Stimulated activated naive CD4-positive, alpha-beta T cell (primary cell): ENCODE data around the gene FKBP6.
"Not testable (repeated sequence)": the region's sequence is repeated elsewhere in the genome, so short reads cannot be mapped to it uniquely, and the experiment has no call there.

ENCODE experiments used
- DNase-seq, 6 experiments: peaks; one replicate each; lab custom pipeline; 2025; lab: John Stamatoyannopoulos, UW

Gene FKBP6, protein sequence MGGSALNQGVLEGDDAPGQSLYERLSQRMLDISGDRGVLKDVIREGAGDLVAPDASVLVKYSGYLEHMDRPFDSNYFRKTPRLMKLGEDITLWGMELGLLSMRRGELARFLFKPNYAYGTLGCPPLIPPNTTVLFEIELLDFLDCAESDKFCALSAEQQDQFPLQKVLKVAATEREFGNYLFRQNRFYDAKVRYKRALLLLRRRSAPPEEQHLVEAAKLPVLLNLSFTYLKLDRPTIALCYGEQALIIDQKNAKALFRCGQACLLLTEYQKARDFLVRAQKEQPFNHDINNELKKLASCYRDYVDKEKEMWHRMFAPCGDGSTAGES

DNA sequence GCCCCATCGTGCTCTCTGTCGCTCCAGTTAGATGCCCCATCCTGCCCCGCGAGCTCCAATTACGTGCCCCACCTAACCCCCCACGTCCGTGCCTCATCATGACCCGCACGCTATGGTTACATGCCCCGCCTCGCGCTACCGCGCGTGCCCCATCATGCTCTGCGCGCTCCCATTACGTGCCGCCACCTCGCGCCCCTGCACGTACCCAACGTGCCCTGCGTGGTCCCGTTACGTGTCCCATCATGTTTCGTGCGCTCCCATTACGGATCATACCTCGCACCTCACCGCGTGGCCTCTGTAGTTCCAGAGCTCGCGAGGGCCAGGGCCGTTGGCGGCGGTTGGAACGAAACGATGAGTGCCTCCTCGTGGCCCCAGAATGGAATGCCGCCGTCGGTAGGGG lies at the start of gene FKBP6, which contains the start of gene TRIM50:
Gene FKBP6 (plus strand): TSS at position 240 of the 400 bp plus-strand sequence. CDS start 268 bp downstream, outside the sequence.
Gene TRIM50 (minus strand): TSS at position 161 of the 400 bp plus-strand sequence. CDS start 3,295 bp downstream, outside the sequence.
- DNase-seq = not testable (repeated sequence)

- not testable (repeated sequence) for DNase-seq
Measured at GRCh38 chr7:73297235-73297634, 30.7 kb upstream of the FKBP6 start.

DNA sequence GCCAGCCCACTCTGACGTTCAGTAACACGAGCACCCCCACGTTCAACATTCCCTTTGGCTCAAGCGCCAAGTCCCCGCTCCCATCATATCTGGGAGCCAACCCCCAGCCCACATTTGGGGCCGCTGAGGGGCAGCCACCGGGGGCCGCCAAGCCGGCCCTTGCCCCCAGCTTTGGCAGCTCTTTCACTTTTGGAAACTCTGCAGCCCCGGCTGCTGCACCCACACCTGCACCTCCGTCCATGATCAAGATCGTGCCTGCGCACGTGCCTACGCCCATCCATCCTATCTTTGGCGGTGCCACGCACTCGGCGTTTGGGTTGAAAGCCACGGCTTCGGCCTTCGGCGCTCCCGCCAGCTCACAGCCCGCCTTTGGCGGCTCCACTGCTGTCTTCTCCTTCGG lies 30.3 kb upstream of the FKBP6 start:
- DNase-seq = not testable (repeated sequence)

- DNase-seq = not testable (repeated sequence)
Measured at GRCh38 chr7:73299812-73300211, 28.1 kb upstream of the FKBP6 start.

DNA sequence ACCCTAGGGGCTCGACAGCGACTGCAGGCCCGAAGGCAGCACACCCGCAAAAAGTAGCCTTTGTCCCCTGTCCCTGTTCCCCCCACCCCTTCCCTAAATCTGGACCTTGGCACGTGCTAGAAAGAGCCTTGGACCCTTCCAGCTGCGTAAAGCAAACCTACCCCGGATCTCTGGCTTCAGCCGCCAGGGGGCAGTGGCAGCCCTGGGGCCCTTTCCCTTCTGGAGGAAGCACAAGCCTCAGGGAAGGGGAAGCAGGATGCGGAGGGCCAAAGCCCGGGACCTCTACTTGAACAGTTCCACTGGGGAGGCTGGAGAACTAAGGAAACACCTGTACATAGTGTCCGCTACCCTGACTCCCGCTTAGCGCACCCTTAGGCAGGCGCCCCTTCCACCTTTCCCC lies 26.9 kb upstream of the FKBP6 start:
- not testable (repeated sequence) for DNase-seq

DNA sequence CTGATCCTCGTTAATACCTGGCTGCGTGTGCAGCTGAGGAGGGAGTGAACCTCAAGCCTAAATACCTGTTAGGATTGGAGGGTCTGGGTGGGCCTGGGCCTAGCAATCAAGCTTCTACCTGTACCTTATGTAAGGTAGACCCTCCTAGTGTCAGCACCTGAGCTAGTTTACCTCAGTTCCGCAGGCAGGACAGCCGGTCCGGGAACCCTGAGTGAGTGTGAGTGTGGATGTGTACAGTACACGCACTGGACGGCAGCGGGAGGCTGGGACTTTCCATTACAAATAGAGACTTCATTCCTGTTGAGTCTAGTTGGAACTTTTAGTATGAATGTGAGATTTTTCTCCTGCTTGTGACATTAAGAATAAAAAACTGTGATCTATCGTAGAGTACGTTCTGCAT lies 25.1 kb upstream of the FKBP6 start:
- not testable (repeated sequence) for DNase-seq

- no peak for DNase-seq
Measured at GRCh38 chr7:73303546-73303945, 24.4 kb upstream of the FKBP6 start.

DNA sequence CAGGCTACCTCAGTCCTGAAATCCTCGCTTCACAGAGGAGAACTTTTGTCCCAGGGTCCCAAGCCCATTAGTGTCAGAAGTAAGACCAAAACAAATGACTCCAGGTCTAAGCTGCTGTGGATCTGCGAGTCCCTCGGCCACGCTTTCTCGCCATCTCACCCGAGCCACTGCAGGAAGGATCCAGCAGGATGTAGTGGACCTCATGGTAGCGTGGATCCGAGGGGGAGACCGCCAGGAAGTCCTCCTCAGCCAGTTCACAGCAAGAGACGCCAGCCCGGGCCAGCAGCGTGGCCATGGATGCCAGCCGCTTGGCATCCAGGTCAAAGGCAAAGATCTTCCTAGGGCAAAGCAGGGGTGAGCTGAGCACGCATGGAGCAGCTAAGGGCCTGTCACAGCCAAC lies 23.9 kb upstream of the FKBP6 start:
- DNase-seq = no peak

DNA sequence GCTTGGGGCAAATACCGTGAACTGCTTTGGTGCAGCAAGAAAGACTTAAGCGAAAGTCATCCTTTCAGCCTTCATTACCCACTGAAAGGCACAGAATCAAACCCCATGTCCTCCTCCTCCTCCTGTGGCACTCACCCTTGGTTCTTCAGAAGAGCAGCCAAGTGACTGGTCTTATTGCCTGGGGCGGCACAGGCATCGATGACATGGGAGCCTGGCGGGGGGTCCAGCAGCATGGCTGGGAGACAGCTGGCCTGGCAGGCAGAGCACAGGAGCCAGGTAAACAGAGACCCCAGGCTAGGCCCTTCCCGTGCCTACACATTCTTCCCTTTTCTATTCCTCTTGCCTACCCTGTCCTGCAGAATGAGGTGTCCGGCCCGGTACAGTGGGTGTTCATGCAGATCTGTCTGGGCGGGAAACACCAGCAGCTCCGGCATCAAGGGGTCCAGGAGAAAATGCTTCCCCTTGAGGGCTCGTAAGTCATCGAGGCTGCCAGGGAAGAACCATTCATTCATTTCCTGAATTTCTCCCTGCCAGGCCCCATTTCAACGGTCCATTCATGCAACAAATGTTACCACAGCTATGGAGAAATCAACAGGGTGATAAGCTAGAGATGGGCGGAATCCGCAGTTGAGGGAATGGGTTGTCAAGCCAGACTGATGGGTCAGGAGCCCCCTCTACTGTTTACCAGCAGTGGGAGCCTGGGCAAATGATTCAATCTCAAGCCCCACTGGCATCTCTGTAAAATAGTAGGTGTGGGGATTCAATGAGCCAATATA lies 23.2 kb upstream of the FKBP6 start:
- DNase-seq = not testable (repeated sequence)

DNA sequence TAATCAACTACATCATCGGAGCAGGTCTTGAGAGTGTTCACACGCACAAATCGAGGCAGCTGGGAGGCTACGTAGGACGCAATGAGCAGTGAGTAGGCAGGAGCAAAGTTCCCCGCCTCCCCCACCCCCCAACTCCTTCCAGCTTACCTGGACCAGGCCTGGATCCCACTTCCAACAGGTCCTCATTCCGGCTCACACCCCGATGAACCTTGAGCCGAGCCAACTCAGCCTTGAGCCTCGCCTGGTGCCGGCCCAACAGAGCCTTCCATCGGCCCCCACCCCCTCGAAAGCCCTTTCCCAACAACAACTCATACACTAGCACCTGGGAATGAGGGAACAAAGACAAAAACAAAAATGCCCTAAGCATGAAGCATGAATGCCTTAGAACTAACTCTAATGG lies 20.5 kb upstream of the FKBP6 start:
- DNase-seq = no peak

- DNase-seq = no peak
Measured at GRCh38 chr7:73308074-73308664, 19.8 kb upstream of the FKBP6 start.

DNA sequence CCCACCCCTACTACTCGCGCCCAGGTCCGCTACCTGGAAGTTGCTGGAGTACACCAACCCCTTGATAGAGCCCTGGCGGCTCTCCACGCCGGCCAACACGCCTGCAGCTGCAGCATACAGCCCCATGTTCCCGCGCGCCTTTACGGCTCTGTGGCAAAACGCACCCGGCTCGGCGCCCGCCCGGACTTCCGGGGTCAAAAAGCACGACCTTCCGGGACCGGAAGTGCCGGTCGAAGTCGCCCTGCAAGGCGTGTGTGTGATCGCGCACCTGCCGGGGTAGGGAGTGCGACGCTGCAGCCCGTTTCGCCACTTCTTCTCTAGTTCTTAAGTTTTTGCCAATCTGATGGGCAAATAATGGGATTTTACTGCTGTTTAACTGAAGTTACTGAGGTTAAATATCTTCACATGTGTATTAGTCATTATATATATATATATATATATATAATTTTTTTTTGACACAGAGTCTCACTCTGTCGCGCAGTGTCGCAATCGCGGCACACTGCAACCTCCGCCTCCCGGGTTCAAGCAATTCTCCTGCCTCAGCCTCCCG lies 19.2 kb upstream of the FKBP6 start, which contains the start of gene NSUN5:
Gene NSUN5 (minus strand): TSS at position 162 of the 550 bp plus-strand sequence. CDS start 36 bp downstream, at position 126.
- peak; percentile 77 to 90 (median 82) for DNase-seq

GRCh38 chr7:73311421-73311820 lies 16.5 kb upstream of the FKBP6 start:
- DNase-seq = not testable (repeated sequence)

DNA sequence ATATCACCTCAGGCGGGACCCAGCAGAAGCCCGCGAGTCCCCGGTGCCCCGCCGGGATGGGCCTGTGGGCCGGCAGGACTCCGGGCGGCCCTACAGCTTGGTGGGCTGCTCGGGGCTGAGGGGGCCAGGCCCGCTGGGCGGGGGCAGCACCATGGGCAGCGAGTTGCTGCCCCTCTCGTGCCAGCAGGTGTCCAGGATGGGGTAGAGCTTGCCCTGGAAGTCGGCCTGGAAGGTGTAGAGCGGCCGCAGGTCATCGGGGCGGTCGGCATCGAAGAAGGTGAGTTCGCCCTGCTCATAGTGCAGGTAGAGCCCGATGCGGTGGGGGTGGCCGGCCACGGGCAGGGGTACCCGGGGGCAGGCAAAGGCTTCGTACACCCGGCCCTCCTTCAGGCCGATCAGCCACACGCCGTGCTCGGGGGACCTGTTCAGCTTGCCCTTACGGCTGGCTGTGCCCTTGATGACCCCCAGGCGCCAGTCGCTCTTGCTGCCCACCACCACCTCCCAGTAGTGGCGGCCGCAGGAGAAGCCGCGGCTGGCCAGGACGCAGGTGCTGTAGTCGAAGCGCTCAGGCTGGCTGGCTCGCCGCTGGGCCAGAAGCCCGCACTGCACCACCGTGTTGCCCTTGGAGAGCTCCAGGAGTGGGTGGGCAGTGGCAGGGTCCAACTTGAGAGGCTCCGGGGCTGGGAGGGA lies 15.0 kb upstream of the FKBP6 start:
- no peak for DNase-seq

- DNase-seq = no peak
Measured at GRCh38 chr7:73313521-73313906, 14.4 kb upstream of the FKBP6 start.

GRCh38 chr7:73314271-73314670 lies 13.7 kb upstream of the FKBP6 start:
- DNase-seq = no peak

DNA sequence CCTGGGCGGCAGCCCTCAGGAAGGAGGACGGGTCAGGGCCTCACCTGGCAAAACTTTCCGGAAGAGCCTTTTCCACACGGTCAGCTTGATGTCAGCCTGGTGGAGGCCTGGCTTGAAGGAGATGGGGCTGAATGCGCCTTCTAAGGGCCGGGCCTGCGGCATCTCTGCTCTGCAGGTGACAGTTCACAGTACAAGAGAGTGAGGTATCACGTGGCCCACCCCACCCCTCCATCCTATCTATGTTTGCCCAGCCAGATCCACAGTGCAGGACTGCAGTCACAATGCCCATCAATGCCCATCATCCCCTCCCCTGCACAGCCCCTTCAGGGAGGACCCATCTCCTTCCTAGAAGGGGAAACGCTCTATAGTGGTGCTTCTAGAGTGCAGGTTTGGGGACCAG lies 11.4 kb upstream of the FKBP6 start:
- no peak for DNase-seq

GRCh38 chr7:73318656-73319204 lies 9.2 kb upstream of the FKBP6 start:
- DNase-seq = not testable (repeated sequence)

DNA sequence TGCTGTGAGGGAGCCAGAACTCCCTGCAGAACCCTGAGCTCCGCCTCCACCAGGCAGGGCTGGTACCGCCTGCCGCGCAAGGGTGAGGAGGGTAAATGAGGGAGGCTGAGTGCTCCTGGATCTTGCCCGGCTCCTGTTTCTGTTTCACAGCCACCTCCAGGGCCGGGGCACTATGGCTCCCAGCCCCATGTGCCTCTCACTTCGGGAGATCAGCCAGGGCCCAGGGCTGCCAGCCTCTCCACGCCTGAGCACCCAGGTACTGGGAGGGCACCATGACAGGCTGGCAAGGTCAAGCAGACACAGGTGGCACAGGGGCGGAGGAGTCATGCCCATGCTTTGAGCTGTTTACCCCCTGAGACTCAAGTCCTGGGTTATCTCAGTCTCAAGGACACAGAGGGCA lies 8.4 kb upstream of the FKBP6 start:
- not testable (repeated sequence) for DNase-seq

GRCh38 chr7:73320009-73320408 lies 8.0 kb upstream of the FKBP6 start:
- not testable (repeated sequence) for DNase-seq

DNA sequence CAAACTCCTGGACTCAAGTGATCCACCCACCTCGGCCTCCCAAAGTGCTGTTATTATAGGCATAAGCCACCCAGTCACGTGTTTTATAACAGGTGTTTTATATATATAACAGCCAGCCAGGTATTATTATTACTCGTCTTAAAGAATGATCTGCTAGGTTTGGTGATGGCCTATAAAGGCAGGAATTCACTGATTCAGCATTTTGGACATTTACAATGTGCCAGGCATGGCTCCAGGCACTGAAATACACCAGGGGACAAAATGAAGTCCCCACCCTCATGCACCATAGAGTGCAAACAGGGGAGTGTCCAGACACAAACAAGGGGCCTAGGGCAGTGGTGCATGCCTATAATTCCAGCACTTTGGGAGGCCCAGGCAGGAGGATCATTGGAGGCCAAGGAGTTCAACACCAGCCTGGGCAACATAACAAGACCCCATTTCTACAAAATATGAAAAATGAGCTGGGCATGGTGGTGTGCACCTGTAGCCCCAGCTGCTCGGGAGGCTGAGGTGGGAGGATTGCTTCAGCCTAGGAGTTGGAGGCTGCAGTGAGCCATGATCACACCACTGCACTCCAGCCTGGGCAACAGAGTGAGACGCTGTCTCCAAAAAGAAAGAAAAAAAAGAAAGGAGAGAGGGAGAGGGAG lies 4.4 kb upstream of the FKBP6 start:
- DNase-seq = not testable (repeated sequence)
